Measurements from ENCODE around the gene PACSIN1.

DNA sequence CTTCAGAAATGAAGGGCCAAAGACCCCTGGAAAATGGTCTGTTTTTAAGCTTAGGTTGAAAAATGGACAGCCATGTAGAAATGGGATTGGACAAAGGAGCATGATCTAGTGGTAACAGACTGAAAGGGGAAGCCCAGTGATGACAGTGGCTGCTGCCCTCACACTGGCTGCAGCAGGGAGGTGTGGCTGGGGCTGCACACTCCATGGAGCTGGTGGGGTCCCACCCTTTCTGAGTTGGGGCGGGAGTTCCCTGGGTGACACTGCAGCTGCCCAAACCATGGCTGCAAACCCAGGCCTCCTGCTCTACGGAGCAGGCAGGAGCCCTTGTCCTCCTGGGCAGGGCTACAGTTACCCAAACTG is 8.5 kb upstream of the PACSIN1 start:
- TF ChIP-seq, protein P1, sequence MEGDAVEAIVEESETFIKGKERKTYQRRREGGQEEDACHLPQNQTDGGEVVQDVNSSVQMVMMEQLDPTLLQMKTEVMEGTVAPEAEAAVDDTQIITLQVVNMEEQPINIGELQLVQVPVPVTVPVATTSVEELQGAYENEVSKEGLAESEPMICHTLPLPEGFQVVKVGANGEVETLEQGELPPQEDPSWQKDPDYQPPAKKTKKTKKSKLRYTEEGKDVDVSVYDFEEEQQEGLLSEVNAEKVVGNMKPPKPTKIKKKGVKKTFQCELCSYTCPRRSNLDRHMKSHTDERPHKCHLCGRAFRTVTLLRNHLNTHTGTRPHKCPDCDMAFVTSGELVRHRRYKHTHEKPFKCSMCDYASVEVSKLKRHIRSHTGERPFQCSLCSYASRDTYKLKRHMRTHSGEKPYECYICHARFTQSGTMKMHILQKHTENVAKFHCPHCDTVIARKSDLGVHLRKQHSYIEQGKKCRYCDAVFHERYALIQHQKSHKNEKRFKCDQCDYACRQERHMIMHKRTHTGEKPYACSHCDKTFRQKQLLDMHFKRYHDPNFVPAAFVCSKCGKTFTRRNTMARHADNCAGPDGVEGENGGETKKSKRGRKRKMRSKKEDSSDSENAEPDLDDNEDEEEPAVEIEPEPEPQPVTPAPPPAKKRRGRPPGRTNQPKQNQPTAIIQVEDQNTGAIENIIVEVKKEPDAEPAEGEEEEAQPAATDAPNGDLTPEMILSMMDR (IDR thresholded peaks at IDR 0.05; ENCODE audit: insufficient read depth, low read length, poor library complexity, severe bottlenecking) = no peak
- no peak for TF ChIP-seq EZH2phosphoT487 (conservative IDR thresholded peaks at IDR 0.05; ENCODE audit: low read length)

All from SU-DHL-6 (cell line).